ENCODE data around the gene CENPP.

GRCh38 chr9:92510747-92511146, 185.0 kb downstream of the CENPP start:
- TF ChIP-seq POLR2A (IDR thresholded peaks at IDR 0.05): no peak
- TF ChIP-seq CTCF (IDR thresholded peaks at IDR 0.05): no peak
